SJSA1 (cell line): Measurements from ENCODE around the gene UBE2O. TPM values are rescaled to one million over a fixed set of nuclear protein-coding genes. Genes with fewer than 3 reads are reported as not detected.

Source experiments
- DNase-seq, 2 experiments: peaks; one replicate each; pipeline ENCODE4 v3.0.0-alpha.2; 2015 to 2020; ENCODE audit warnings: low spot score in 2 of 2, low read depth in 1 of 2
- H3K27ac ChIP-seq: fragments of 250-450 bp; sonication (Bioruptor Pico); 2 replicates; pipeline ENCODE4 v1.5.1; 2020; ENCODE audit warnings: mild to moderate bottlenecking, moderate library complexity
- H3K27me3 ChIP-seq: fragments of 250-450 bp; sonication (Bioruptor Pico); replicated peaks from 2 replicates; pipeline ENCODE4 v1.5.1; 2020; ENCODE audit warnings: mild to moderate bottlenecking, moderate library complexity
- H3K36me3 ChIP-seq: fragments of 250-450 bp; sonication (Bioruptor Pico); 2 replicates; pipeline ENCODE4 v1.5.1; 2020; ENCODE audit warnings: mild to moderate bottlenecking
- H3K4me1 ChIP-seq: fragments of 250-450 bp; sonication (Bioruptor Pico); replicated peaks from 2 replicates; pipeline ENCODE4 v1.6.1; 2021; ENCODE audit warnings: mild to moderate bottlenecking
- H3K4me3 ChIP-seq: fragments of 250-450 bp; sonication (Bioruptor Pico); 2 replicates; pipeline ENCODE4 v1.5.1; 2020; ENCODE audit warnings: mild to moderate bottlenecking
- H3K9me3 ChIP-seq: fragments of 250-450 bp; sonication (Bioruptor Pico); replicated peaks from 2 replicates; pipeline ENCODE4 v1.5.1; 2020; ENCODE audit warnings: mild to moderate bottlenecking
- total RNA-seq: library from RNA; depleted of rRNA; stranded (reverse); fragments of >200 nt; shearing (Covaris generic); gene quantifications from 2 replicates; pipeline ENCODE4 v1.2.3, GENCODE V29; 2014

UBE2O gene
- total RNA-seq, 1 experiment from 2014 or later: 29.7 TPM

GRCh38 chr17:76477576-76477975, 24.6 kb upstream of the UBE2O start:
- Histone ChIP-seq H3K4me1 (no peaks in the 10 kb centered on the region), H3K27ac (no peak overlapping the region), H3K9me3 (no peaks in the 10 kb centered on the region), H3K27me3 (no peaks in the 10 kb centered on the region), H3K4me3 (no peak overlapping the region), H3K36me3 (0 out of 2 replicates have a peak, but pooled peaks cover 6% of the 10 kb centered on the region)
- DNase-seq: no peak

GRCh38 chr17:76476736-76477135, 23.8 kb upstream of the UBE2O start:
- H3K4me1 ChIP-seq: no peaks in the 10 kb centered on the region
- H3K4me3 ChIP-seq: no peak overlapping the region
- no peak for DNase-seq
- no peaks in the 10 kb centered on the region for H3K27me3 ChIP-seq
- H3K36me3 ChIP-seq: peaks cover 6% of the 10 kb centered on the region; the same call in 1 of the 2 replicates
- H3K27ac ChIP-seq: no peak overlapping the region
- H3K9me3 ChIP-seq: no peaks in the 10 kb centered on the region

- H3K4me1 ChIP-seq: no peaks in the 10 kb centered on the region
- H3K27me3 ChIP-seq: no peaks in the 10 kb centered on the region
- H3K4me3 ChIP-seq: no peak overlapping the region
- H3K27ac ChIP-seq: no peak overlapping the region
- peaks cover 6% of the 10 kb centered on the region; the same call in 1 of the 2 replicates for H3K36me3 ChIP-seq
- no peaks in the 10 kb centered on the region for H3K9me3 ChIP-seq
- no peak for DNase-seq
Observed at GRCh38 chr17:76475302-76475701, 22.4 kb upstream of the UBE2O start.

- Histone ChIP-seq H3K36me3 (peaks cover 6% of the 10 kb centered on the region; the same call in 1 of the 2 replicates), H3K9me3 (no peaks in the 10 kb centered on the region), H3K27ac (no peak overlapping the region), H3K4me1 (no peaks in the 10 kb centered on the region), H3K4me3 (no peak overlapping the region), H3K27me3 (no peaks in the 10 kb centered on the region)
- DNase-seq: no peak
Observed at GRCh38 chr17:76474894-76475293, 21.9 kb upstream of the UBE2O start.

- DNase-seq: no peak
- H3K27ac ChIP-seq: no peak overlapping the region
Observed at GRCh38 chr17:76474238-76474637, 21.3 kb upstream of the UBE2O start.

GRCh38 chr17:76473541-76473985, 20.6 kb upstream of the UBE2O start:
- H3K27me3 ChIP-seq: no peaks in the 10 kb centered on the region
- H3K4me1 ChIP-seq: no peaks in the 10 kb centered on the region
- H3K4me3 ChIP-seq: no peak overlapping the region
- H3K9me3 ChIP-seq: no peaks in the 10 kb centered on the region
- H3K27ac ChIP-seq: no peak overlapping the region
- H3K36me3 ChIP-seq: peaks cover 6% of the 10 kb centered on the region; the same call in 1 of the 2 replicates
- no peak for DNase-seq

More at GRCh38 chr17:76474238-76474637, 21.3 kb upstream of the UBE2O start:
- Histone ChIP-seq H3K4me3 (no peak overlapping the region), H3K9me3 (no peaks in the 10 kb centered on the region), H3K4me1 (no peaks in the 10 kb centered on the region), H3K36me3 (peaks cover 6% of the 10 kb centered on the region; the same call in 1 of the 2 replicates), H3K27me3 (no peaks in the 10 kb centered on the region)

DNA sequence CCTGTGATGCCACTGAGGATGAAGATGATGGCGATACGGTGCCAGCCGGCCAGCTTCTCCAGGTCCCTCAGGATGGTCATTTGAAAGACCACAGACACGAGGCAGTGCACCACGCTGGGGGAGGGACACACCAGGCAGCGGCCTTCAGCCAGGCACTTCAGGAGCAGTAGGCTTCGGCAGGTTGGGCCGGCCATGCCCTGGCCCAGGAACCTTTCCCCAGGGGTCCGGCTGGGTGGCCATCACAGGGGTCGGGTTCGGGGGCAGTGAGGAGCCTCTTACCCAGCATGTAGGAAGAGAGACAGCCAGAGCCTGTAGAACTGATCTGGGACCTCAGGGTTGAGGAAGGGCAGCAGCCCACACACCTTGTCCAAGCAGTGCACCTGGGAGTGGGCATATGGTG, 19.8 kb upstream of the UBE2O start:
- no peak for DNase-seq
- Histone ChIP-seq H3K4me3 (no peak overlapping the region), H3K36me3 (peaks cover 6% of the 10 kb centered on the region; the same call in 1 of the 2 replicates), H3K9me3 (no peaks in the 10 kb centered on the region), H3K27me3 (no peaks in the 10 kb centered on the region), H3K27ac (no peak overlapping the region), H3K4me1 (no peaks in the 10 kb centered on the region)

DNA sequence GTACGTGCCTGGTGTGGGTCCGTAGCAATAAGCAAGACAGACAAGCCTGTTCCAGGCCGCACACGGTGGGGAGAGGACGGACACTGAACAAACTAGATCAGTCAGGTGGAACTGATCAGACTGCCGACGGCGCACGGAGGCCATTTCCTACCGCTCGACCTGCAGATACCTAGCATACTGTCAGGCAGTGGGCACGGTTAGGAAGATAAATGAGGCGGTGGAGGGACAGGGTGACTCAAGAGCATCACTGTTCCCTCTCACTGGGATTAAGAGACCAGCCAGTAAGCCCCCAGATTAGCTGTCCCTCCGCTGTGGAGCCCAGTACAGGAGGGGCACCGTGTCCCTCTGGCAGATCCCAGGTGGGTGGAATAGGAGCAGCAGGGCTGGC, 19.3 kb upstream of the UBE2O start:
- DNase-seq: no peak
- Histone ChIP-seq H3K27me3 (no peaks in the 10 kb centered on the region), H3K9me3 (no peaks in the 10 kb centered on the region), H3K4me3 (no peak overlapping the region), H3K4me1 (no peaks in the 10 kb centered on the region), H3K36me3 (peaks cover 6% of the 10 kb centered on the region; the same call in 1 of the 2 replicates), H3K27ac (no peak overlapping the region)

DNA sequence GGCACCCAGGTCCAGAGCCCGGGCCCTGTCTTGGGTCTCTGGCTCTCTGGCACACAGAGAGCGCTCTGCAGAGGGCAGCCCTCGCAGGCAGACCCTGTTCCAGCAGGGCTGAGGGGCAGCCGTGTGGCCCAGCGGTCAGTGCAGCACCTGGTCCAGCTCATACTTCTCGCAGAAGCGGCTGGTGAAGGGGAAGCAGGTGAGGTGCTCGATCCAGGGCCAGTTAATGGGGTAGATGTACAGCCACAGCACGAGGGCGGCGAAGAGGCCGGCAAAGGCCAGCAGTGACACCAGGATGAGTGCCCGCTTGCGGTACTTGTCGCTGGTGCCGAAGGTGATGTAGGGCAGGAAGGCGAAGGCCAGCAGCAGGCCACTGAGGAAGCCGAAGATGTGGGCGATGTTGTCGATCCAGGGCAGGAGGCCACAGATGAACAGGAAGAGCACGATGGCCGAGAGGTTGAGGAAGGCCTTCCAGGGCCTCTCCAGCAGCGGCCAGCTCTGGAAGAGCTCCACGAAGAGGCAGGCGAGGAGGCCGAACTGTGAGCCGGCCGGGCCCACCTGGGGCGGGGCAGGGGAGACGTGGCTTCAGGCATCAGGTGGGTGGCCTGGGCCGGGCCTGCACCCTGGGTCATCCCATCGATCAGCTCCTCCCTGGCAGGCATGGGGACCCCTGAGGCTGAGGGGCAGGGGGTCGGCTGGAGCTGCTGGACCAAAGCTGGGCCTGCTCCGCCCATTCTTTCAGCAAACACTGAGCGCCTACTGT, 18.7 kb upstream of the UBE2O start:
- no peak for DNase-seq
- H3K27me3 ChIP-seq: no peaks in the 10 kb centered on the region
- H3K4me3 ChIP-seq: no peak overlapping the region
- no peak overlapping the region for H3K27ac ChIP-seq
- H3K36me3 ChIP-seq: peaks cover 6% of the 10 kb centered on the region; the same call in 1 of the 2 replicates
- H3K9me3 ChIP-seq: no peaks in the 10 kb centered on the region
- no peaks in the 10 kb centered on the region for H3K4me1 ChIP-seq

- no peaks in the 10 kb centered on the region for H3K4me1 ChIP-seq
- H3K36me3 ChIP-seq: peaks cover 6% of the 10 kb centered on the region; the same call in 1 of the 2 replicates
- DNase-seq: no peak
- H3K27me3 ChIP-seq: no peaks in the 10 kb centered on the region
- no peak overlapping the region for H3K4me3 ChIP-seq
- no peaks in the 10 kb centered on the region for H3K9me3 ChIP-seq
- H3K27ac ChIP-seq: no peak overlapping the region
Observed at GRCh38 chr17:76469991-76470739, 17.2 kb upstream of the UBE2O start.

GRCh38 chr17:76469076-76469990, 16.4 kb upstream of the UBE2O start:
- no peak for DNase-seq
- peaks cover 6% of the 10 kb centered on the region; the same call in 1 of the 2 replicates for H3K36me3 ChIP-seq
- H3K27ac ChIP-seq: no peak overlapping the region
- no peaks in the 10 kb centered on the region for H3K27me3 ChIP-seq
- H3K9me3 ChIP-seq: no peaks in the 10 kb centered on the region
- H3K4me3 ChIP-seq: no peak overlapping the region
- H3K4me1 ChIP-seq: no peaks in the 10 kb centered on the region

DNA sequence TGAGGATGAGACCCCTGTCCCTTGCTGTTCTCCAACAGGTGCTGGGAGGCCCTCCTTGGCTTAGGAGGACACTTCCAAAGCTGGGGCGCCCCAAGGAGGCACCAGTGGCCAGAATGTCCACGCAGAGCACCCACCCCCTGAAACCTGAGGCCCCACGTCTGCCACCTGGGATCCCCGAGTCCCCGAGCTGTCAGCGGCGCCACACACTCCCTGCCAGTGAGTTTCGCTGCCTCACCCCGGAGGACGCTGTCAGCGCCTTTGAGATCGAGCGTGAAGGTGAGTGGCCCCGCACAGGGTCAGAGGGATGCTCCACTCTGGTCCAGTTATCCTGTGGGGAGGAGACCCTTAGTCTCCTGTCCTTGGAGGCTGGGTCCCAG, 15.7 kb upstream of the UBE2O start:
- H3K27me3 ChIP-seq: no peaks in the 10 kb centered on the region
- peaks cover 3% of the 10 kb centered on the region; the same call in 1 of the 2 replicates for H3K36me3 ChIP-seq

More for the DNA sequence above, 15.7 kb upstream of the UBE2O start:
- no peak overlapping the region for H3K27ac ChIP-seq
- no peaks in the 10 kb centered on the region for H3K9me3 ChIP-seq
- H3K4me3 ChIP-seq: no peak overlapping the region
- H3K4me1 ChIP-seq: no peaks in the 10 kb centered on the region
- no peak for DNase-seq
